CD14-positive monocyte (primary cell): ENCODE data around the gene SEC24C. TPM values are rescaled to one million over a fixed set of nuclear protein-coding genes. Genes with fewer than 3 reads are reported as not detected.
"Not testable (repeated sequence)": the region's sequence is repeated elsewhere in the genome, so short reads cannot be mapped to it uniquely, and the experiment has no call there.

Source experiments
- DNase-seq, 3 donors: peaks; one replicate each; pipeline ENCODE4 v3.0.0-alpha.2; 2011 to 2022
- H2AFZ ChIP-seq: 2 replicates; pipeline ENCODE4 v1.6.0; 2012; ENCODE audit warnings: mild to moderate bottlenecking, low read depth, low read length, inconsistent platforms; ENCODE audit not compliant: insufficient read depth, poor library complexity, severe bottlenecking
- H3K27ac ChIP-seq, 2 donors: 1 replicate in 1 of 2; 2 replicates in 1 of 2; pipeline ENCODE4 v1.5.1; 2012 to 2013; ENCODE audit warnings: low read length in 2 of 2, control low read depth in 1 of 2, inconsistent platforms in 1 of 2, low read depth in 1 of 2, mild to moderate bottlenecking in 1 of 2
- H3K27me3 ChIP-seq, 2 donors: one replicate each; pipeline versions ENCODE4 v1.6.0 to v1.6.1; 2011 to 2013; ENCODE audit warnings: low read length in 2 of 2; ENCODE audit not compliant: control insufficient read depth in 2 of 2, insufficient read depth in 2 of 2
- H3K36me3 ChIP-seq, 2 donors: replicated peaks in 1 of 2; 1 replicate in 1 of 2; 2 replicates in 1 of 2; pipeline versions ENCODE4 v1.5.1 to v1.6.1; 2012 to 2013; ENCODE audit warnings: low read length in 2 of 2, control low read depth in 1 of 2, inconsistent platforms in 1 of 2, mild to moderate bottlenecking in 1 of 2; ENCODE audit not compliant: insufficient read depth in 2 of 2, control insufficient read depth in 1 of 2
- H3K4me1 ChIP-seq, 2 donors: 1 replicate in 1 of 2; 2 replicates in 1 of 2; pipeline versions ENCODE4 v1.5.1 to v1.6.1; 2012 to 2013; ENCODE audit warnings: low read length in 2 of 2, control low read depth in 1 of 2, inconsistent platforms in 1 of 2, mild to moderate bottlenecking in 1 of 2, moderate library complexity in 1 of 2; ENCODE audit not compliant: insufficient read depth in 2 of 2, control insufficient read depth in 1 of 2
- H3K4me2 ChIP-seq: replicated peaks from 2 replicates; pipeline ENCODE3; 2012; ENCODE audit warnings: low read length, moderate library complexity, mild to moderate bottlenecking; ENCODE audit not compliant: poor library complexity, severe bottlenecking; ENCODE audit errors: extremely low read depth
- H3K4me3 ChIP-seq, 3 experiments: fragments of 200-600 bp in 1 of 3; sonication (generic) in 1 of 3; replicated peaks in 1 of 3; 1 replicate in 2 of 3; 2 replicates in 1 of 3; pipeline ENCODE4 v1.5.1; 2011 to 2013; ENCODE audit warnings: low read length in 3 of 3, mild to moderate bottlenecking in 3 of 3, control low read depth in 2 of 3, low read depth in 2 of 3, inconsistent platforms in 1 of 3, moderate library complexity in 1 of 3
- H3K79me2 ChIP-seq: 2 replicates; pipeline ENCODE4 v1.6.0; 2012; ENCODE audit warnings: mild to moderate bottlenecking, control low read depth, inconsistent platforms, low read length, moderate library complexity; ENCODE audit not compliant: insufficient read depth
- H3K9ac ChIP-seq: 2 replicates; pipeline ENCODE4 v1.6.0; 2017; ENCODE audit warnings: low read length, mild to moderate bottlenecking; ENCODE audit not compliant: insufficient read depth, poor library complexity, severe bottlenecking
- H3K9me3 ChIP-seq, 2 donors: replicated peaks in 1 of 2; 1 replicate in 1 of 2; 2 replicates in 1 of 2; pipeline versions ENCODE4 v1.5.1 to v1.6.1; 2012 to 2013; ENCODE audit warnings: low read length in 2 of 2, control low read depth in 1 of 2; ENCODE audit not compliant: control insufficient read depth in 1 of 2, insufficient read depth in 1 of 2
- H4K20me1 ChIP-seq: 2 replicates; pipeline ENCODE4 v1.6.0; 2012; ENCODE audit warnings: mild to moderate bottlenecking, low read length, control low read depth, moderate library complexity; ENCODE audit not compliant: insufficient read depth
- H3K27ac Mint-ChIP-seq, 7 donors: one replicate each; pipeline ENCODE4 v1.8.0; 2020; ENCODE audit warnings: mild to moderate bottlenecking in 7 of 7, mixed read lengths in 7 of 7, moderate library complexity in 6 of 7, inconsistent platforms in 2 of 7
- H3K27me3 Mint-ChIP-seq, 3 donors: one replicate each; pipeline ENCODE4 v1.8.0; 2021 to 2022; ENCODE audit warnings: low read depth in 3 of 3, mild to moderate bottlenecking in 3 of 3, mixed read lengths in 3 of 3, moderate library complexity in 3 of 3, inconsistent platforms in 1 of 3
- H3K36me3 Mint-ChIP-seq, 2 donors: one replicate each; pipeline ENCODE4 v1.8.0; 2020; ENCODE audit warnings: mixed read lengths in 2 of 2, inconsistent platforms in 1 of 2, mild to moderate bottlenecking in 1 of 2
- H3K4me1 Mint-ChIP-seq: one replicate; pipeline ENCODE4 v1.8.0; 2020; ENCODE audit warnings: mild to moderate bottlenecking, mixed read lengths
- H3K4me3 Mint-ChIP-seq, 2 donors: one replicate each; pipeline ENCODE4 v1.8.0; 2020; ENCODE audit warnings: mild to moderate bottlenecking in 2 of 2, mixed read lengths in 2 of 2, moderate library complexity in 1 of 2
- H3K9me3 Mint-ChIP-seq, 7 donors: one replicate each; pipeline ENCODE4 v1.8.0; 2020 to 2022; ENCODE audit warnings: mixed read lengths in 7 of 7, mild to moderate bottlenecking in 6 of 7, moderate library complexity in 6 of 7, inconsistent platforms in 2 of 7
- CTCF ChIP-seq: fragments of 200-600 bp; IDR thresholded peaks from one replicate; pipeline ENCODE4 v1.8.0; 2022; ENCODE audit warnings: antibody characterized with exemption, mild to moderate bottlenecking
- WGBS: methylation state at CpG from one replicate; pipeline ENCODE4 v1.1.5; 2013; ENCODE audit warnings: missing lambda C conversion rate; ENCODE audit not compliant: insufficient coverage; 5-methylcytosine and 5-hydroxymethylcytosine counted together
- intact Hi-C, 2 donors: fragments of 100-400 bp; cut with micrococcal nuclease; formaldehyde crosslinking; loops; one replicate each; pipeline versions ENCODE4 v1.15.0 to v1.15.1; 2023
- polyA minus RNA-seq: library from RNA; depleted of rRNA, polyadenylated mRNA; stranded (reverse); fragments of >200 nt; gene quantifications from 2 replicates; pipeline ENCODE4 v1.2.3, GENCODE V29; 2012
- polyA plus RNA-seq, 3 donors: library from polyadenylated mRNA; depleted of rRNA in 1 of 3; unstranded in 2 of 3; stranded (reverse) in 1 of 3; fragments of 300-500 nt in 2 of 3; fragments of >200 nt in 1 of 3; fragmentation: Illumina TruSeq in 2 of 3; gene quantifications; 1 replicate in 2 of 3; 2 replicates in 1 of 3; pipeline ENCODE4 v1.2.3, GENCODE V29; 2012 to 2021
- total RNA-seq, 12 experiments: library from RNA in 1 of 12; stranded (reverse) in 1 of 12; fragments of 120-200 nt in 1 of 12; gene quantifications; one replicate each; pipeline ENCODE4 v1.2.4 and lab custom pipeline; 2013 to 2026; ENCODE audit warnings: mixed read lengths in 6 of 12, inconsistent platforms in 1 of 12

Gene SEC24C
- 49.7 TPM for total RNA-seq (2013)
- polyA plus RNA-seq: 10 to 100 TPM; 25.7 to 65.8 (median 44.8) TPM
- polyA minus RNA-seq: 29.6 and 41.9 TPM in 2 replicates
- total RNA-seq (lab: John Stamatoyannopoulos, UW): 52.6 to 154 (median 108) reads per million in 11 experiments

- peak within 1 kb of the TSS; percentile 91 to 95 for H3K27ac ChIP-seq
- Mint-ChIP-seq H3K4me3 (peak within 1 kb of the TSS; percentile 99), H3K9me3 (peaks cover 0 to 2% (median 0%) of the 10 kb centered on the region in 7 donors), H3K36me3 (peaks cover 16 to 49% of the 10 kb centered on the region in 2 donors), H3K4me1 (peaks cover 28% of the 10 kb centered on the region), H3K27me3 (no peaks in the 10 kb centered on the region), H3K27ac (peak within 1 kb of the TSS; percentile 99 to 100 (median 100))
- no peaks in the 10 kb centered on the region for H3K27me3 ChIP-seq
- WGBS: 0% methylated on average over 24 of the region's 36 CpGs
- H3K4me3 ChIP-seq: peak within 1 kb of the TSS; percentile 72 to 94 (median 93)
- intact Hi-C loops: loop anchor here (5.0 kb wide), 2 partner anchors 38 to 43 kb away; partner anchors contain the start of genes CHCHD1 (in 1 of the 2) and ZSWIM8 (in 1 of the 2)
- peaks cover 15% of the 10 kb centered on the region for H4K20me1 ChIP-seq
- no peaks in the 10 kb centered on the region for H3K9me3 ChIP-seq
- peak within 1 kb of the TSS; percentile 95 for H2AFZ ChIP-seq
- H3K4me2 ChIP-seq: peak within 1 kb of the TSS; percentile 75
- peak; percentile 94 to 97 (median 97) for DNase-seq
- peaks cover 21 to 27% of the 10 kb centered on the region in 2 donors for H3K4me1 ChIP-seq
- TF ChIP-seq CTCF: no peak
- H3K36me3 ChIP-seq: peaks cover 12 to 28% of the 10 kb centered on the region in 2 donors
- peak within 1 kb of the TSS; percentile 90 for H3K9ac ChIP-seq
- peaks cover 64% of the 10 kb centered on the region for H3K79me2 ChIP-seq
These were observed at the start of gene SEC24C for GRCh38 chr10:73743905-73744663. SEC24C (plus strand) TSS chr10:73744372; CDS start chr10:73746833, 2,461 bp downstream.

- H3K4me3 Mint-ChIP-seq, H3K9ac ChIP-seq, H3K27ac Mint-ChIP-seq, H3K4me2 ChIP-seq, H3K4me1 ChIP-seq, H3K27me3 ChIP-seq, H2AFZ ChIP-seq, H3K4me3 ChIP-seq, H3K9me3 Mint-ChIP-seq, H4K20me1 ChIP-seq, H3K27me3 Mint-ChIP-seq, H3K27ac ChIP-seq, H3K4me1 Mint-ChIP-seq, H3K79me2 ChIP-seq, intact Hi-C loops, DNase-seq, H3K36me3 ChIP-seq, H3K9me3 ChIP-seq: not testable (repeated sequence)
- H3K36me3 Mint-ChIP-seq: peaks cover 25 to 32% of the 10 kb centered on the region in 2 donors
These were observed 48.9 kb upstream of the SEC24C start for GRCh38 chr10:73695302-73695701.

GRCh38 chr10:73697675-73698159 is 46.5 kb upstream of the SEC24C start, which contains the start of gene AGAP5:
AGAP5 (minus strand) TSS chr10:73698109; CDS start chr10:73697755, 354 bp downstream.
- H3K9ac ChIP-seq, H3K4me3 Mint-ChIP-seq, H3K4me3 ChIP-seq, H2AFZ ChIP-seq, H3K4me1 ChIP-seq, intact Hi-C loops, H3K9me3 ChIP-seq, H3K27ac ChIP-seq, H3K27me3 Mint-ChIP-seq, H3K9me3 Mint-ChIP-seq, H4K20me1 ChIP-seq, H3K27ac Mint-ChIP-seq, H3K79me2 ChIP-seq, H3K36me3 ChIP-seq, DNase-seq, H3K27me3 ChIP-seq, H3K4me2 ChIP-seq: not testable (repeated sequence)
- H3K4me1 Mint-ChIP-seq: peaks cover 18% of the 10 kb centered on the region
- WGBS: no CpG with 5 or more reads among the region's 16 CpGs
- peaks cover 21 to 24% of the 10 kb centered on the region in 2 donors for H3K36me3 Mint-ChIP-seq
